NT2/D1 (cell line): Measurements from ENCODE around the gene TREX2.

Source experiments
- YY1 ChIP-seq: IDR thresholded peaks from 2 replicates; pipeline ENCODE4 v1.6.1; 2011; ENCODE audit not compliant: insufficient read length, insufficient read depth
- ZNF274 ChIP-seq: IDR thresholded peaks from 2 replicates; pipeline ENCODE4 v1.6.1; 2011; ENCODE audit warnings: mild to moderate bottlenecking, low read depth, low read length

DNA sequence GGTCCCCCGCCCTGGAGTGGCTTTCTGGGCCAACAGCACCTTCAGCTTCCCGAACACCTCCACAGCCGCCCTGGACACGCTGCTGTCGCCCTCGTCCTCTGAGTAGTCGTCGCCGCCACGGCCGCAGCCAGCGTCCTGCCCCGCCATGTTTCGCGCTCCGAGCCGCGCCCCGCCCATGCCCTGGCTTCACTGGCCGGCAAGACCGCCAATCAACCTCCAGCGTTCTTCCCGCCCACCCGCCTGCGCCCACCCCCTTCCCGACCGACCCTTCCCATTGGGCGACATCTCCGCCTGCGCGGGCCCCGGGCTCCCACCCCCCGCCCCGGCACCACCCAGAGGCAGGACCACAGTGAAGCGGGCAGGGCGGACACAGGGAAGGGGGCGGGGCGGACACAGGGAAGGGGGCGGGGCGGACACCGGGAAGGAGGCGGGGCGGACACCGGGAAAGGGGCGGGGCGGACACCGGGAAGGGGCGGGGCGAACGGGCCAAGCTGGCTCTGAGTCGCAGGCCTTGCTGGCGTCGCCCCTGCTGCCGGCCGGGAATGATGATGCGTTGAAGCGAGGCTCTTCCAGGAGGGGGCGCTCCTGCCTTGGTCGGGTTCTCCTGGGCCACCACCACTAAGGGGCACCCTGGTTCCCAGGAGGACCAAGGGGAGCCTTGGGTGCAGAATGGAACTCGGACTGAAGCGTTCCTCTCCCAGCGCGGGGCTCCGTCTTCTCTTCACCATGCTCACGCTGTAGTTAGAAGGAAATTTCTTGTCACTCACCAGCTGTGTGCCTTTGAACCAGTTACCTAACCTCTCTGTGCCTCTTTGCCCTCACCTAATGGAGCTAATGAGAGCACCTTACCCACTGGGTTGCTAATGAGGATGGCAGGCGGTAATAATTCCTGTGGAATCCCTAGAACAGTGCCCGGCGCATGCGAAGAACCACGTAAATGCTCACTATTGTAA lies 24.8 kb upstream of the TREX2 start, which contains the start of gene HAUS7:
- TF ChIP-seq YY1 (no peak), ZNF274 (no peak)
